NCI-H510A (cell line): ENCODE measurements around the gene TAOK2.

ENCODE experiments used
- DNase-seq: peaks from one replicate; lab custom pipeline; 2025; lab: John Stamatoyannopoulos, UW

Gene TAOK2

DNA sequence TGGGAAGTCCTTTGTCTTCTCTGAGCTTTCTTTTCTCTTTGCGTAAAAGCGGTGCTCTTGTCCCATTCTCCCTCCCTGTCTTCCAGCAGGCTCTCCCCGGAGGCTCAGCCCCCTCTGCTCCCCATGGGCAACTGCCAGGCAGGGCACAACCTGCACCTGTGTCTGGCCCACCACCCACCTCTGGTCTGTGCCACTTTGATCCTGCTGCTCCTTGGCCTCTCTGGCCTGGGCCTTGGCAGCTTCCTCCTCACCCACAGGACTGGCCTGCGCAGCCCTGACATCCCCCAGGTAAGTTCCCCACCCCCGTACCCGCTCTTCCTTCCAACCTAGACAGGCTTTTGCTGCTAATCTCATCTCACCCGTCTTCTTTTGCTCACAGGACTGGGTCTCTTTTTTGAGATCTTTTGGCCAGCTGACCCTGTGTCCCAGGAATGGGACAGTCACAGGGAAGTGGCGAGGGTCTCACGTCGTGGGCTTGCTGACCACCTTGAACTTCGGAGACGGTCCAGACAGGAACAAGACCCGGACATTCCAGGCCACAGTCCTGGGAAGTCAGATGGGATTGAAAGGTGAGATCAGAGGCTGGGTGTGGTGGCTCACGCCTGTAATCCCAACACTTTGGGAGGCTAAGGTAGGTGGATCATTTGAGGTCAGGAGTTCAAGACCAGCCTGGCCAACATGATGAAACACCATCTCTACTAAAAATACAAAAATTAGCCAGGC is 10.5 kb upstream of the TAOK2 start:
- no peak for DNase-seq

DNA sequence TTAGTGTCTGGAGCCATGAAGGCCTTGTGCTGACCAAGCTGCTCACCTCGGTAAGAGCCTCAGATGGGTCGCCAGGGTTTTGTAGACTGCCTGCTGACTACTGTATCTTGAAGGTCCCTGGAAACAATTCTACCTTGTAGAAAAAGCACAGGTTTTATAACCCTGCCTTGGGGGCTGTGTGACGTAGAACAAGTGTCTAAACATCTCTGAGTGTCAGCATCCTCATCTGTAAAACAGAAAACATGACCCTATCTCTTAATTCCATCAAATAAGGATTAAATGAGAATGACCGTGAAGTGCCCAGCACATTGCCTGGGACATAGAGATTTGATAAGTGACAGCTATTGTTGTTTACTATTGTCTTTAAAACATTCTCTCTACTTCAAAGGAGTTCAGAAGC is 5.5 kb upstream of the TAOK2 start:
- no peak for DNase-seq

DNA sequence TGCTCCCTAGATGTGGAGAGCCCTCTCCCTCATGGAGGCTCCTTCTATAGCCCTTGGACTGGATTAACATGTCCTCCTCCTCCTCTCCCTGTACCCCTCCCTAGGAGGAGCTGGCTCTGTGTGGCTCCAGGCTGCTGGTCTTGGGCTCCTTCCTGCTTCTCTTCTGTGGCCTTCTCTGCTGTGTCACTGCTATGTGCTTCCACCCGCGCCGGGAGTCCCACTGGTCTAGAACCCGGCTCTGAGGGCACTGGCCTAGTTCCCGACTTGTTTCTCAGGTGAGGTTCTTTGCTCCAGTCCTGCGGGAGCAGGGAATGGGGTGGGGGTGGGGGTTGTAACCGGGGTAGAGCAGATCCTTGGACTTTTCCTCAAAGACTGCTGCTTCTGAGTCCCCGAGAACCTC is 2.4 kb upstream of the TAOK2 start:
- no peak for DNase-seq

DNA sequence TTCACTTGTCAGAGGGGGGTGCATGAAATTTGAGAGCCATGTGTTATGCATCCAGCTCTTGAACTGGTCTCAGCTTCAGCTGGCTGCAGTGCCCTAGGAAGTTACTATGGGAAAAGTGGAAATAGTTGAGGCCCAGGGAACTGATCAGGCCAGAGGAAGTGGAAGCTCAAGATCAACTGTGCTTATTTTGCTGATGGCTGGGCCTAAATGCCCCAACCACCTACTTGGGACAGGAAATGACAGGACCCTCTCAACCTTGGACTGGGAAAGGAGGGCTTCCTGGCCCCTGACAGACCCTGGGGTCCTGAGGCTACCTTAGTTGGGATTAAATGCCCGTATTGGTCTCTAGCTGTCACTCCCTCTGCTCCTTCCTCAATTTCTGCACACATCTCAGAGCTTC is 1.2 kb upstream of the TAOK2 start:
- DNase-seq, result no peak

DNA sequence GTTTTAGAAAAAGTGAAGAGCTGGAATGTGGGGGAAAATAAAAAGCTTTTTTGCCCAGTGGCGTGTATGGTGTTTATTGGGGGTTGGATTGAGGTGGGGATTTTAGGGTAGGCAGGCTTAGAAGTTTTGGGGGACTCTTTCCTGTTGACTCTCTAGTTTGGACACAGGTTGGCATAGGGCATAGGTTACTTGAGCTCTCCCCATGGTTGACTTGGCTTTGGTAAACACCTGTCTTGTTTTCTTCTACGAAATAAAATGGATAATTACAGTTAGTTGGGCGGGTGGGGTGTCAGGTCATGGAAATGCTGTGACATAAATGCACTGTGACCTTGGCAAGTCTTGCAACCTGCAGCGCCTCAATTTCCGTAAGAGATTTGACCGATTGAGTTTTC is 680 bp upstream of the TAOK2 start:
- DNase-seq, result no peak

- no peak for DNase-seq
Measured at GRCh38 chr16:29974291-29975133, 844 bp downstream of the TAOK2 start.

DNA sequence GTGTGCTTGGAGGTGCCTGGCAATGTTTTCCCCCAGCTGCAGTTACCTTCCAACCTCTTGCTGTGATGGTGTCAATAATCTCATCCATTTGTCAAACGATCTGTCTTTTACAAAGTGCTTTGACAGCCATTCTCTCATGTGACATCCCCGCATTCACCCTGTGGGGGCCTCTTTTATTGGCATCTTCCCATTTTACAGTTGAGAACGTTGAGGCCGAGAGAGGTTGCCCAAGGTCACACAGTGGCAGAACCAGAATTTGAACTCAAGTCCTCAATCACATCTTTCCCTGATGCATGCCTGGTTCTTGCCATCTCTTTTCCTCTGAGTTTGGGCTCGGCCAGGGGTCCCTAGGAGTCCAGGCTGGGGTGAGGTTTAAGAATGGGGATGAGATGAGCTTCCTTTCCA is 1.5 kb downstream of the TAOK2 start:
- no peak for DNase-seq

DNA sequence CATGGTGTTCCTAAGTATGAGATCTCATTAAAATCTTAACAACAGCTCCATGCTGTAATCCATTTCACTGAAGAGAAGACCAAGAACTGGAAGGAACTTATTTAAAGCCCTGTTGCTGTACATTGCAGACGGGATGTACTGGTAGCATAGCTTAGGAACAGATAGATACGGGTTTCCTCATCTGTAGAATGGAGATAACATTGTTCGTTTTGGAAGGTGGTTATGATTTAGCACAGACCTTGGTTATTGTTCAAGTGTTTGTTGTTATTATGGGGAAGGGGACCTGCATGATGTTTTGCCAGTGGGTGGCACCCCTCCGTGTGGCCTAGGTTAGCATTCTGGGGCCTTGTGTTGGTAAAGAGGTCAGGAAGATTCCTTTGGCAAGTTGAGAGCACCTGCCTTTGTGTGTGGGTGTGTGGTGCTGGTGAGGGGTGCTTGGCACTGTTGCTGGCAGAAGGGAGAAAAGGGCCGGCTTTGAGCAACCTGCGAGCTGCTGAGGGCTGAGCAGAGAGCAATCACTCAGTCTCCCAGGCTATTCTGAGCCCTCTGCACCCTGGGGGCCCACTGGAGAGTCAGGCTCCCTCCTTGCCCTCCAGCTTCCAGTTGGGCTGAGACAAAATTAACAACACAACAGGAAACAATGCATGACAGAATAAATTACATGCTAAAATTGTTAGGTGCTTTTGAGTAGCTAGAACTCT is 2.3 kb downstream of the TAOK2 start:
- no peak for DNase-seq

DNA sequence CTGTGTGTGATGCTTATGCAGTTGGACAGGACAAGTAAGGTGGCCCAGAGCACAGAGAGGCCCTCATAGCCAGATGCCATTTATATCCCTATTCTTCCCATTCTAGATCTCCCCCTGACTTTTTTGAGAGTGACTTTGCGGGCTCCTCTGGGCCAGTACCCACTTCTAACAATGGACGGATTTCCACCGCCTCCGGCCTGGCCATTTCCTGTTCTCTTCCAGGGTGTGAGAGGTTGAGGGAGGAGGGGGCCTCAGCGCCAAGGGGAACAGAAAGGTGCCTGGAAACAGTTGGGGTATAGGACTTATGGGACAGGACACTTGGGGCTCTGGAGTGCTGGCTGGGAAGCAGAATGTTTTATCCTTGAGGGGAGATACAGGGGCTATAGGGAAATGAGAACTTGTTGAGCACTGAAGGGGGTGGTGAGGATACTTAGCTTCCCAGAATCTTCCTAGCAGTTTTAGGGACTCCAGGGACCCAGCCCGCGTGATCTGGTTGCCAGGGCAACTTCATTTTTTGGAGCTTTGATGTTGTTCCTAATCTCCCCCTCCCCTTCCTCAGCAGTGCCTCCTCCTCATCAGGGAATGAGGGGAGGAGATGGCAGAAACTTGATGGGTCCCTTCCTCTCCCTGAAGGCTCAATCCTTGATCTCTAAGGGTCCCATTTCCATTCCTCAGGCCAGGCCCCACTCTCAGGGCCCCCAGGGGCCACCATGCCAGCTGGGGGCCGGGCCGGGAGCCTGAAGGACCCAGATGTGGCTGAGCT is 3.6 kb downstream of the TAOK2 start:
- no peak for DNase-seq

DNA sequence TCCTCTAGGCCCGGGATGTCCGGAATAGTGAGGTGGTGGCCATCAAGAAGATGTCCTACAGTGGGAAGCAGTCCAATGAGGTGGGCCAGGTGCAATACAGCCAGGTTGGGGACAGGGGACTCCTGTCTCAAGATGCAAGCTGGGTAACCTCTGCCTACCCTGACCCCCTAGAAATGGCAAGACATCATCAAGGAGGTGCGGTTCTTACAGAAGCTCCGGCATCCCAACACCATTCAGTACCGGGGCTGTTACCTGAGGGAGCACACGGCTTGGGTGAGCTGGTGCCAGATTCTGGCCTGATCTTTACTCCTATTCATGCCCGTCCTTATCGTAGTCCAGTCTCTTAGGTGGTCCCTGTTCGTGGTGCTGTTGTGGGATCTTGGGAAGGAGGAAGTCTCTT is 4.4 kb downstream of the TAOK2 start:
- no peak for DNase-seq

GRCh38 chr16:29978564-29979270 is 5.0 kb downstream of the TAOK2 start:
- DNase-seq, result no peak

GRCh38 chr16:29982560-29983419 is 9.1 kb downstream of the TAOK2 start:
- no peak for DNase-seq

DNA sequence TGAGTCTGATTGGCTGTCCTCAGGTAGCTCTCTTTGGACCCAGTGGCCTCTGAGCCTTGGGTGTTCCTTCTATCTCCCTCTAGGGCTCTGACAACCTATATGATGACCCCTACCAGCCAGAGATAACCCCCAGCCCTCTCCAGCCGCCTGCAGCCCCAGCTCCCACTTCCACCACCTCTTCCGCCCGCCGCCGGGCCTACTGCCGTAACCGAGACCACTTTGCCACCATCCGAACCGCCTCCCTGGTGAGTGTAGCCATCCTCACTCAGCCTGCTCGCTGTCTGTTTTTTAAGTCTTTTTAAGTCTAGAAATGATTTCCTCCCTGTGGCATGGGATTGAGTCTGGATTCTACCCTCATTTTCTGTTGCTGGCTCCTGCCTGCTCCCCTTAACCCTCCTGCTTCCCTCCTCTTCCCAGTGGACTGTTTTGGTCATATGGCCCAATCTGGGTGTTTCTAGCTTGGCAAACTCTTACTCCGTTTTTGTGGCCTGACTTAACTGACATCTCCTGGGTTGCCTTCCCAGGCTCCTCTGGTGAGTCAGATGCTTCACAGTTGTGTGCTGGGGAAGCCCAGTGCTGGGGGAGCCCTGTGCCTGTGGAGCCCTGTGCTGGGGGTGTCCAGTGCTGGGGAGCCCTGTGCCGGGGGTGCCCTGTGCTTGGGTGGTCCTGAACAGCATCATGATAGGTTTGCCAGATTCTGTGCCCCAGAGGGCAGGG is 9.9 kb downstream of the TAOK2 start:
- DNase-seq, result no peak

GRCh38 chr16:29984137-29984763 is 10.6 kb downstream of the TAOK2 start:
- no peak for DNase-seq

- no peak for DNase-seq
Measured at GRCh38 chr16:29984764-29985147, 11.1 kb downstream of the TAOK2 start.

DNA sequence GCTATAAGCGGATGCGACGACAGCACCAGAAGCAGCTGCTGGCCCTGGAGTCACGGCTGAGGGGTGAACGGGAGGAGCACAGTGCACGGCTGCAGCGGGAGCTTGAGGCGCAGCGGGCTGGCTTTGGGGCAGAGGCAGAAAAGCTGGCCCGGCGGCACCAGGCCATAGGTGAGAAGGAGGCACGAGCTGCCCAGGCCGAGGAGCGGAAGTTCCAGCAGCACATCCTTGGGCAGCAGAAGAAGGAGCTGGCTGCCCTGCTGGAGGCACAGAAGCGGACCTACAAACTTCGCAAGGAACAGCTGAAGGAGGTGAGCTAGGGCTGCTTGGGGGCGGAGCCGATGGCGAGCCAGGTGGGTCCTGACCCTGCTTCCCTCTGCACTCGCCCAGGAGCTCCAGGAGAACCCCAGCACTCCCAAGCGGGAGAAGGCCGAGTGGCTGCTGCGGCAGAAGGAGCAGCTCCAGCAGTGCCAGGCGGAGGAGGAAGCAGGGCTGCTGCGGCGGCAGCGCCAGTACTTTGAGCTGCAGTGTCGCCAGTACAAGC is 11.7 kb downstream of the TAOK2 start:
- no peak for DNase-seq

GRCh38 chr16:29986231-29986630 is 12.6 kb downstream of the TAOK2 start:
- DNase-seq, result no peak

- DNase-seq, result no peak
Measured at GRCh38 chr16:29986931-29987330, 13.3 kb downstream of the TAOK2 start.
